GM19351 (cell line): ENCODE data around the gene CEBPZOS.

Experiments used
- ATAC-seq: cut with Tn5 transposase; IDR thresholded peaks from one replicate; pipeline ENCODE4 v1.9.1; 2021; ENCODE audit warnings: mild to moderate bottlenecking, moderate library complexity; ENCODE audit not compliant: unreplicated experiment

Gene CEBPZOS

DNA sequence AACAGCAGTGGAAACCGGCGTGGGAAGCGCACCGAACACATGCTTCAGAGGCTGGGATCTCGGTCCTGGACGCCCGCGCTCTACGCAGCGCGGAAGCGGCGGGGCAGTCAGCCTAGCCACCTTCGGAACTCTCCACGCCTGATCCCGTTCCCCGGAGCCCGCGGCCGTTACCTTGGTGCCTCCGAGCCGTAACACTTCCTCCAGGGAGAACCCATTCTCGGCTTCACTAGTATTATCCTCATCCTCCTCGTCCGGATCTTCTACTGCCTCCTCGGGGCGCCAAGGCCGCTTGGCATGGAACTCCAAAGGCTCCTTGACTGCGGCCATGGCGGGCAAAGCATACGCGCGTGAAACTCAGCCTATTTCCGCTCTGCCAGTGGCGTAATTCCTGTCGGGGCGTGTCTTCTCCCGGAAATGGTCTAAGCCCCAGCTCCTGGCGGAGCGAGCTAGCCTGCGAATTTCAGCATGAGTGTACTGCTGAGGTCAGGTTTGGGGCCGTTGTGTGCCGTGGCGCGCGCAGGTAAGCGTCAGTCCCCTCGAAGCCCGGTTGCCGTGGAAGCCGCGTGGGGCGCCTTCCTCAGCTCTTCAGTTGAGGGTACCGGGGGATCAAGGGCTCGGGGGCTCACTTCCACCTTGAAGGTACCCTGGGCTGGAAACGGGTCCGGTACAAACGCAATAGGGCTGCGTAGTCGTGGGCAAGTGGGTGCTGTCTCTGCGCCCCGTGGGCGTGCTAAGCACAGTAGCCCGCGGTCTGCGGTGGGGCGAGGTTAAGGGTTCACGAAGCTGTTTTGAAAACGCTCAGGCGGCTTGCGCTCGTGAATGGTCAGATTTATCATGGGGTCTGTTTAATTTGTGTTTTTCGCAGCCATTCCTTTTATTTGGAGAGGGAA lies 35.2 kb downstream of the CEBPZOS start, which contains the start of the genes CEBPZ and NDUFAF7:
Gene CEBPZ, minus strand, starts transcription at position 356 of the 890 bp plus-strand sequence. Its CDS starts 29 bp downstream, at position 327.
Gene NDUFAF7, plus strand, starts transcription at position 418 of the 890 bp plus-strand sequence. Its CDS starts 48 bp downstream, at position 466.
- peak; percentile 90 for ATAC-seq

DNA sequence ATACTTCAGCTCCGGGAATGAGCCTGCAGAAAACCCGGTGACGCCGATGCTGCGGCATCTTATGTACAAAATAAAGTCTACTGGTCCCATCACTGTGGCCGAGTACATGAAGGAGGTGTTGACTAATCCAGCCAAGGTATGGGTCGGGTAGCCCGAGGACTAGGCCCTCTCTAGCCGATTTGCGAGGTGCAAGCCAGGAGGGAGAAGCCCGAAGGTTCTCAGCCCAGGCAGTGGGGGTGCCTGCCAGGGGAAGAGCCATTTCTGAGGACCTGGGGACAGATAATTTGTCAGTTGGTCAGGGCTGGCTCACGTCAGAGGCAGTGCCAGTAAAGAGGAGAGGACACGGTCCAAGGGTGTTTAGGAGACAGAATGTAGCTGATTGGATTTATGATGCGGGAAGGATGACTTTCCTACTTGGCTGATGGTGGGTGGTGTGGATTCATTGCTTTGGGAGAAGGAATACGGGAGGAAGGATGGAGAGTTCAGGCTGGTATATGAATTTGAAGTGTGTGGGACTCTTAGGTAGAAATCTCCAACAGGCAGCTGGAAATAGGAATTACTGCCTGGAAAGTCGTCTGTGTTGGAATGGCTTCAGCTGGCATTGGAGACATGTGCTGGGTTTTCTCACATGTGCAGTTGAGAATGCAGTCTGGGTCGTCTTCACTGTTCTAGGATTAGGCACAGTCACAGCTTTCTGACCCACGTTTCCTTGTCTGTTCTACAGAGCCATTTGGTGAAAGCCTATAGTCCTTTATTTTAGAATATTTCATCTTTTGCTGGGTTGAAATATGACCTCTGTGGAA lies 36.0 kb downstream of the CEBPZOS start:
- peak; percentile 17 for ATAC-seq

DNA sequence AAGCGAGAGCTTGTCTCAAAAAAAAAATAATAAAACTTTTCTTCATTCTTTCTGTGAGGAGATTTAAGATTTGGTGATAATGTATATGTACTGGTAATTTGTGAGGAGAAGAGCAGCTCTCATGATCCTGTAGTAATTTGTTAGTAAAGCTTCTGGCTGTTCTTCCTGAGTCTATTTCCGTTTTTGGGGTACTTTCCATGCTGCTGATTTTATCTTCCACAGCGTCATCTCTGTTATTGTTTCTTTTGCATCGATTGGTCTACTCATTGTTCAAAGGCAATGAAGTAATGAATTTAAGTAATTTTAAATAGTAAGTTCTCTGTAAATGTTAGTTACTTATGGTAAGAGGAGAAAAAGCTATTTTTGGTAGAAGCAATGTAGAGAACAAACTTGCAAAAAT lies 47.1 kb downstream of the CEBPZOS start:
- no peak for ATAC-seq

DNA sequence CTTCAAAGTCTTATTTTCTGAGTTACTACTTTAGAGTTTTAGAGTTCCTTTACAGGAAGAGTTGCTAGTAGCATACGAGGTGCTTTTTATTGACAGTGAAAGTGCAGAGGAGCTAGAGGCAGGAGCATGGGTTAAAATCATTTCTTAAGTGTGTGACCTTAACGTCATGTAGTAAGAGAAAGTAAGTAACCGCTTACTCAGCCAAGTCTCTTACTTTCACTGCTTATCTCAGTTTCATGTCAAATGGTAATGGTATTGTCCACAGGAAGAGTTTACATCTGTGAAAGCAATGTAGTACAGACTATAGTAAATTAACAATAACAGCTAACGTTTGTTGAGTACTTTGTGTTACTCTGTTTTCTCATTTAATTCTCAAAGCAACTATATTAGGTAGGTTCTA lies 47.7 kb downstream of the CEBPZOS start:
- ATAC-seq, result peak; percentile 95

DNA sequence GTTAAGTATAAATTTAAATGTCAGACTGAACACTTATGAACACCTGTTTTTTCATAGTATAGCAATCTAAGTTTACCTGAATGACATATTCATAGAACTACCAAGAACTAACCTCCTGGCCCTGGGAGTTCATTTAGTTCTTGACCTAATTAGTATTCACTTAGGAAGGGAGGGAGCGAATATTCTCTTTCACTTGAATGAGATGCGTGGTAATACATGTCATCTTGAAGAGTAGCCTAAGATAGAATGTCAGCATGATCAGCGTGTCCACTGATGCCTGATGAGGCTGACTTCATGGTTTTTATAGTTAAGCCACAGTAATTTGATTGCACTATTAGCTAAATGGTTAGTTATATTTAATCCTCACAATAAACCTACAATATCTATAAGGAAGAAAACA lies 48.5 kb downstream of the CEBPZOS start:
- ATAC-seq, result no peak

DNA sequence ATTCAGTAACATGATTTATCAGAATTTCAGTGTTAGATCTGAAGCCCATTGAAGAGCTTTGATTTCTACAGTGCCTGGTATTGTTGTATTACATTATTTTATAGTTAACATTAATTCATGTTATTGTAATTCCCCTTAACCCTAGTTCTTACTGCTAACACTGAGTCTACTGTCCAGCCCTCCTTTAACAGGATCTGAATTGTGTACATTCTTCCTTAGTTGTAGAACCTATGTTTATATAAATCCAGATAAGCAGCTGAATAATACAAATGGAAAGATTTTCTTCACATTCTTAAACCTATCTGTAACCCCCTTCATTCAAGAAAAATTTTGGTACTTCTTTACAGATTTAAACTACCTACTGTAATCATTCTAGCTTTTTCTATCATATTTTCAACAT lies 49.9 kb downstream of the CEBPZOS start:
- no peak for ATAC-seq

DNA sequence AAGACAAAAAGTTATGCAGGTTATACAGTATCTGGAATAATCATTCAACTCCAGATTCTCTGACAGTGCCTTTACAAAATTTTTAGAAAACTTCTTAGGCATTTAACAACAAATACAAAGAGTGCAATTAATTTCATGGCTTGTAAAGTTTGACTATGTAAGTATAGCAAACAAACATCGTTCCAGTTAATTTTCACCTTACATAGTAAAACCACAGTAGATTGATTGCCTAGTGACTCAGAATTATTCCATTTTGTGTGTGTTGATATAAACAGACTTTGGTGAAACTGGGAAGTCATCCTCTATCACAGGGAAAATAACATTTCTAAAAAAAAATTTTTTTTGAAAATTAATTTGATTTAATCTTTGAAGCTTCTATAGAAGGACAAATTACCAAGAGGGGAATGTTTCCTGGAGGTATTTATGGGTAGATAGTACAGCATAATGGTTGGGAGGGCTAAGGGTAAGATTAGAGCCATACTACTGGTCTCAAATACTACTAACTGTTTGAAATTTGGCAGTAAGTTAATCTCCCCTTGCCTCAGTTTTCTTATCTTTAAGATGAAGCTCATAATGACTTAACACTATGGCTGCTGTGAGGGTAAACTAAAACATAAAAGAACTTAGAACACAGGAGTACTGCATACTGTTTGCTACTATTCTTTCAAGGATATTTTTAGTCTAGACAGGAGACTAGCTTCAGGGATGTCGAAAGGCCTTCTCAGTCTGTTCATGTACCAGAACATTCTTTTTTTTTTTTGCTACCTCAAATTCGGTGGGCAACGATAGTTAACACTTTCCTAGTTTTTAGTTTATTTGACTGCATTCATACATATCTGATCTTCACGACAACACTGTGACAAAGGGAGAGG lies 54.8 kb downstream of the CEBPZOS start:
- no peak for ATAC-seq
